GM19467 (cell line): ENCODE results near the gene NPM3.

Experiments
- ATAC-seq: cut with Tn5 transposase; IDR thresholded peaks from one replicate; pipeline ENCODE4 v1.9.1; 2021; ENCODE audit warnings: mild to moderate bottlenecking, moderate library complexity; ENCODE audit not compliant: unreplicated experiment

NPM3 gene

GRCh38 chr10:101760510-101760909, 22.7 kb downstream of the NPM3 start:
- no peak for ATAC-seq

DNA sequence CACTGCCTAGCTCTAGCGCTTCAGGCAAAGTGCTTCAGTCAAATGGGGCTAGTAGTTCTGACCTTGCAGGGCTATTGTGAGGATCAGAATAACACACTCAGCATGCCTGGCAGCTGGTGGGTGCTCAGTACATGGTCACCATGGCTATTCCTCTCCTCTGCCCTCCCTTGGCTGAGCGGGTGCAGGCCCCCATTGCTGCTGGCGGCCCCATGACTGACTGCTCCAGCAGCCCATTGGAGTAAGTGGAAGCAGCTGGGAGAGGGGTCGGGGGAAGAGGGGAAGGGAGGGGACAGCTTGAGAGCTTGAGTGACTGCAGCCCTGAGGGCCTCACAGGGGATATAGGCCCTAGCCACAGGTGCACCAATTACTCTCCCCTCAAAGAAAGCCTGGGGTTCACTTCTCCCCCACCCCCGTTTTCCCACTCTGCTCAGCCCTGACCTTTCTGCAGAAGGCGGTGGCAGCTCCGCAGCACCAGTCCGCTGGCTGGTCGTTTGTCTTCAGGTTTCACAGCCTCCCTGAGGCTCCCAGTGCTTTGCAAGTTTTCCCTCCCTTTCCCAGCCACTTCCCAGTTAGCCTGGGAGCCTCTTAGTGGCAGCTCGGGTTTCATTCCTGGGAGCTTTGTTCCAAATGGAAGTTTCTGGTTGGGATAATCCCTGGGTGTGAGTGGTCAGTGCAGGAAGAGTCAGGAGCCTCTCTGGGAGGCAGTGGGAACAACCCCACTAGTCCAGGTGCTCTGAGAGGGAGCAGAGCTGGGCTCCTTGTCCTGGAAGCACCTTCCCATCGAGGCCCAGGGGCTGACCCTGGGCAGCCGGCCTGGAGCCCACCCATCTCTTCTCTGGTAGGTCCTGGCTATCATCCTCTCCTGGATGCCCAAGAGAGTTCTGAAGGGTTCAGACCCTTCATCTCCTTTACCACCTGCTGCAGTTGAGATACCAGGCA, 23.7 kb downstream of the NPM3 start:
- ATAC-seq, result no peak

DNA sequence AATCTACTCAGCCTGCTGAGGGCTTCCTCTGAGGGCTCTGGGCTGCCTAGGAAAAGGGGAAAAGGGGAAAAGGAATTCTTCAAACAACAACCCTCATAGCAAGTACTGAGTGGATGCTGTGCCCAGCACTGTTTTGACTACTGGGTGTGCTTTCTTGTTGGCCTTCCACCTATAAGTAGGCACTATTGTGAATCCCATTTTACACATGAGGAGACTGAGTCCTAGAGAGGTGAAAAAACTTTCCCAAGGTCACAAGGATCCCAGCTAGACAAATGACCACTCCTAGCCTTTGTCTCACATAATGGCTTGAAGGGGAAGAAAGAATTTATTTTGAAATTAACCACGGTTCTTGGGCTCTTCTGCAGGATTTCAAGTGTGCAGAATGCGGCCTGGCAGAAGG, 24.4 kb downstream of the NPM3 start:
- no peak for ATAC-seq

DNA sequence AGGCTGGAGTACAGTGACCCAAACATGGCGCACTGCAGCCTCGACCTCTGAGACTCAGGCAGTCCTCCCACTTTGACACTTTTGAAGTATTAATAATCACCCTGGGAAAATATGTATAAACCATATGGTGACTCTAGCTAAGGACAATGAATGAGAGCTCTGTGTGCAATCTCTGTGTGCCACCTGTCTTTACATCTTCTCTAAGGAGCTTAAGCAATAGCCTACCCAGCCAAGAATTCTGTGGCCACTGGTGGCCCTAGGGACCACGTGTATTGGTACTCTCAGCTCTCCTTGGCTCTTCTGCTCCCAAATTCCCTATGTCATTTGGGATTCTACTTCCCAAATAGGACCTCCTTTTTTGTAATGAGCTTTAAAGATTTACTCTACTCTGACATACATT, 31.0 kb downstream of the NPM3 start:
- ATAC-seq, result no peak

DNA sequence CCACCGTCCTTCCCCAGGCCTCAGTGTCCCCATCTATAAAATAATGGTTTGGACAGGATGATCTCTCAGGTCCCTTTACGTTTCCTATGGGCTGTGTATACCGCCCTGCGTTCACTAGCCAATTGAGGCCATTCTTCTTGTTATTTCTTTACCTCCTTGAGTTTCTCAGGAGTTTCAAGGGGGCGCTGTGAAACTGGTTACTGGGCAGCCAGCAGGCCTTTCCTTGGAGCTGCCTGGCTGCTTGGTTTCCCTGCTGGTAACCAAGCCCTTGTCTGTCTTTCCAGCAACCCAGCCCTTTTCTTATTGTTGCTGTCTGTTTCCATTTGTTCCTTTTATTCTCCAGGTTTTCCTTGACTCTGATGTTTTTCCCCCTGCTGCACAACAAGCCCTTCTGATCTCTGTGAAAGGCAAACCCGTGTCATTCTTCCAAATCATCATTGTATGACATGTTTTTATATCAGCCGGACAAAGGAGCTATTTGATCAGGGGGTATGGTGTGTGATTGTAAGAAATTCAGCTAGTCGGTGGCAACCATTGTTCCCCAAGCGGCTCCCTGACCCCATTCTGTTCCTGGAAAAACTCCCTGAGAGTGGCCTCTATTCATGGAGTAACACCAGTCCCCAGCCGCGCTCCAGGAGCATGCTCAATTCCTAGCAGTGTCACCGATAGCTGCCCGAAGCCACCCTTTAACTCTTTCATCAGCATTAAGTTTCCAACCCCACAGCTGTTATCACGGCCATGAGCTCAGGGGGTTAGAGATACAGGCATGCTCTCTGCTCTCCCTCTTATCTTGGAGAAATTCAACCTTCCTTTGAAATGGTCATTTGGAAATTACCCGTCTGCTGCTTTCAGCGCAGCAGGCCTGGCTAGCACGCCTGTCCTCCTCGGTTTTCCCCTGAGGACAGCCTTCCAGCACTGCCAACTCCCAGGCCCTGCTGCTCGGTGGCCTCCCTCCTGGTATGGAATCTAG, 33.9 kb downstream of the NPM3 start:
- no peak for ATAC-seq

DNA sequence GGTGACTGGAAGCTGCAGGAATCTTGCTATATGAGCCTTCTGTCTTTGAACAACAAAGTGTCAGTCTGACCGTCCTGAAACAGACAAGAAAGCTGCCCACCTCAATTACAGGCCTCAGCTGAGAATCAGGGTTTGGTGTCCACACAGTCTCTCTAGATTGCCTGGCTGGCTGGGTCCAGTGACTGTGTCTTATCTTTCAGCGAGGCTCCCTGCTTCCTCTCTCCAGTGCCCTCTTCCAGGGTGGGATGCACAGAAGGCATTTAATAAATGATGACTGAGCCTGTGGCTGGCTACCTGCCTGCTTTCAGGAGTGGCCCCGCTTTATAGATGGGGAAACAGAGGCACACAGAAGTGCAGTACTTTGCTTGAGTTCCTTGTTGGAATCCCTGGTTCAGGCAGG, 34.8 kb downstream of the NPM3 start:
- ATAC-seq, result no peak

GRCh38 chr10:101745074-101745696, 38.1 kb downstream of the NPM3 start:
- ATAC-seq, result no peak

- no peak for ATAC-seq
These were observed 39.0 kb downstream of the NPM3 start for GRCh38 chr10:101744267-101744666.

DNA sequence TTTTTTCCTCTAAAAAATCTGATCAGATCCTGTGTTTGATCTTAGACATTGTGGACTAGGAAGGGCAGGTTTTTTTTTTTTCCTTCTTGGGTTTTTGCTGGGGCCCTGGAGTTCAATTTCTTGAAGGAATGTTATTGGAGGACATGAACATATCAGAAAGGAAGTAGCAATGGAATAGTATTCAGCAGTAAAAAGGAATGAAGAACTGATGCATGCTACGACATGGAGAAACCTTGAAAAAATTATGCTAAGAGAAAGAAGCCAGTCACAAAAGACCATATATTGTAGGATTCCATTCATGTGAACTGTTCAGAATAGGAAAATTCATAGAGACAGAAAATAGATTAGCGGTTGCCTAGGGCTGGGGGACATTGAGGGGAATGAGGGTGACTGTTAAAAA, 41.3 kb downstream of the NPM3 start:
- no peak for ATAC-seq

- ATAC-seq, result no peak
These were observed 46.6 kb downstream of the NPM3 start for GRCh38 chr10:101736666-101737065.

DNA sequence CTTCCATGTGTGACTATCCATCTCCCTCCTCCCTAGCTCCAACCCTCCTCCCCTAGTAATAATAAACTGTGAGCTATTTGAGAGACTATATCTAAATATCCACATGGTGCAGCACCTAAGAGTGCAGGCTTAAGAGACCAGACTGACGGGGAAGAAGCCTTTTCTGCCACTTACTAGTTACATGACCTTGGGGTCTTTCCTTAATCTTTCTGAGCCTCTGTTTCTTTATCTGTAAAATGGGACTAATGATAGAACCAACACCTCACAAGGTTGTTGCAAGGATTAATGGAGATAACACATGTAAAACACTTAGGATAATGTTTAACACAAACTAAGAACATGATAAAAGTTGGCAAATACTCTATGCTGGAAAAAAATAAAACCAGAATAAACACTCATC, 51.1 kb downstream of the NPM3 start:
- ATAC-seq, result no peak
